CD4-positive, alpha-beta memory T cell (primary cell): ENCODE data around the gene CLEC16A. TPM values are rescaled to one million over a fixed set of nuclear protein-coding genes. Genes with fewer than 3 reads are reported as not detected.

ENCODE experiments used
- CTCF ChIA-PET: fragments of 350-600 bp; sonication (Branson Sonifier 250); formaldehyde crosslinking; loops from one replicate; lab custom pipeline; 2021; ENCODE audit warnings: inconsistent platforms; ENCODE audit not compliant: partially characterized antibody; lab: Charles Lee
- POLR2A ChIA-PET: fragments of 350-600 bp; sonication (Branson Sonifier 250); formaldehyde crosslinking; loops from one replicate; lab custom pipeline; 2021; ENCODE audit not compliant: partially characterized antibody; lab: Charles Lee
- DNase-seq, 5 donors: peaks; one replicate each; pipeline versions ENCODE4 v3.0.0 to v3.0.0-alpha.2; 2020 to 2022; ENCODE audit warnings: mixed read lengths in 1 of 5
- H3K27ac ChIP-seq: one replicate; pipeline ENCODE4 v1.7.0; 2013; ENCODE audit warnings: low read depth, low read length
- H3K27me3 ChIP-seq: 2 replicates; pipeline ENCODE4 v1.7.0; 2013; ENCODE audit warnings: mild to moderate bottlenecking, low read length, moderate library complexity; ENCODE audit not compliant: insufficient read depth
- H3K36me3 ChIP-seq: 2 replicates; pipeline ENCODE4 v1.7.0; 2013; ENCODE audit warnings: mild to moderate bottlenecking, low read length, moderate library complexity; ENCODE audit not compliant: insufficient read depth
- H3K4me1 ChIP-seq: 2 replicates; pipeline ENCODE4 v1.7.0; 2013; ENCODE audit warnings: mild to moderate bottlenecking, low read length, moderate library complexity; ENCODE audit not compliant: insufficient read depth
- H3K4me3 ChIP-seq, 2 donors: one replicate each; pipeline ENCODE4 v1.7.0; 2013; ENCODE audit warnings: low read length in 2 of 2, mild to moderate bottlenecking in 1 of 2
- H3K9me3 ChIP-seq, 2 donors: one replicate each; pipeline ENCODE4 v1.7.0; 2013; ENCODE audit warnings: low read length in 2 of 2, control low read depth in 1 of 2; ENCODE audit not compliant: control insufficient read depth in 1 of 2
- H3K27ac Mint-ChIP-seq, 7 donors: one replicate each; pipeline ENCODE4 v1.8.0; 2020 to 2021; ENCODE audit warnings: mixed read lengths in 7 of 7, mild to moderate bottlenecking in 6 of 7, inconsistent platforms in 3 of 7, moderate library complexity in 3 of 7
- H3K27me3 Mint-ChIP-seq, 2 donors: one replicate each; pipeline ENCODE4 v1.8.0; 2020 to 2021; ENCODE audit warnings: mixed read lengths in 2 of 2
- H3K36me3 Mint-ChIP-seq, 2 donors: one replicate each; pipeline ENCODE4 v1.8.0; 2020 to 2021; ENCODE audit warnings: mixed read lengths in 2 of 2, inconsistent platforms in 1 of 2, mild to moderate bottlenecking in 1 of 2
- H3K4me1 Mint-ChIP-seq, 4 donors: one replicate each; pipeline ENCODE4 v1.8.0; 2020 to 2021; ENCODE audit warnings: mixed read lengths in 4 of 4, mild to moderate bottlenecking in 1 of 4
- H3K4me3 Mint-ChIP-seq, 8 donors: one replicate each; pipeline ENCODE4 v1.8.0; 2020 to 2021; ENCODE audit warnings: mixed read lengths in 8 of 8, mild to moderate bottlenecking in 7 of 8, moderate library complexity in 6 of 8, inconsistent platforms in 3 of 8
- H3K9me3 Mint-ChIP-seq, 8 donors: one replicate each; pipeline ENCODE4 v1.8.0; 2020 to 2021; ENCODE audit warnings: mixed read lengths in 8 of 8, mild to moderate bottlenecking in 5 of 8, inconsistent platforms in 3 of 8, moderate library complexity in 1 of 8
- intact Hi-C: fragments of 100-400 bp; cut with micrococcal nuclease; formaldehyde crosslinking; loops from one replicate; pipeline ENCODE4 v1.15.1; 2023
- polyA plus RNA-seq, 2 donors: library from polyadenylated mRNA; unstranded; fragments of 300-500 nt; fragmentation: Illumina TruSeq; gene quantifications; one replicate each; pipeline ENCODE4 v1.2.3, GENCODE V29; 2021
- total RNA-seq, 2 experiments: library from RNA; stranded (reverse); gene quantifications; one replicate each; pipeline ENCODE4 v1.2.3, GENCODE V29; 2021

CLEC16A gene
- total and polyA plus RNA-seq, 4 experiments from 2014 or later, result 5.2 to 28.4 (median 24.5) TPM

DNA sequence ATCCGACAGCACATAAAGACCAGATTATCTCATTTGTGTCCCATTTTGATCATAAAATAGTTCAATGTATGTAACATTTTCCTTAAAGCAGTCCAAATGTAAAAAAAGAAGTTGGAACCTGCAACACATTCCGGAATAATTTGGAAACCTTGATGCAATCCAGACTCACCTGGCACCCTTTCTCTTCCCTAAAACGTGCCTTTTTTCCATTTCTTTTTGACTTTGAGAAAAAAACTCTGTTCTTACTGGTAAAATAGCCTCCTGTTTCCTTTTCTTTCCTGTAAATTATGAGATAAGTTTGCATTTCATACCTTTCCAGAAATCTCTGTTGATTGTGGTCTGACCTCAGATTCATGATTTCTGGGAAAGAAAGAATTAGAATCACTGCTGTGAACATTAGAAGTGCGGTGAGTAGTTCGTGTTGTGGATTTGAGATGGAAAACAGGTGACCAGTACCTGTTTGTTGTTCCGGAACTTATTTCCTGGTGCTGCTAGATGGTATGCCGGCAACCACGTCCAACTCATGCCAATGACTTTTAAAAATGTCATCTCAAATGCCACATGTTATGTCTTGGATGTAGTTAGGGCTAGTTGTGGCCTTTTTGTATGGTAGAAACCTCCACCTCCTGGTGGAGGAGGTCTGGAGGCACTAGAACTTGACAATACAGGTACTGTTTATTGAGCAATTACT lies 203.5 kb downstream of the CLEC16A start:
- CTCF ChIA-PET, result no interaction called here
- no peak for DNase-seq
- H3K4me1 Mint-ChIP-seq, result no peaks in the 10 kb centered on the region
- Histone ChIP-seq H3K27ac (no peak overlapping the region), H3K4me1 (no peaks in the 10 kb centered on the region), H3K4me3 (no peak overlapping the region), H3K27me3 (no peaks in the 10 kb centered on the region), H3K36me3 (no peaks in the 10 kb centered on the region), H3K9me3 (no peaks in the 10 kb centered on the region)
- no peaks in the 10 kb centered on the region for H3K9me3 Mint-ChIP-seq
- H3K27me3 Mint-ChIP-seq, result no peaks in the 10 kb centered on the region
- peaks cover 6 to 26% of the 10 kb centered on the region in 2 donors for H3K36me3 Mint-ChIP-seq
- H3K4me3 Mint-ChIP-seq, result no peak overlapping the region
- H3K27ac Mint-ChIP-seq, result no peak overlapping the region
- POLR2A ChIA-PET, result no interaction called here
- intact Hi-C loops, result no loop called here

GRCh38 chr16:11149011-11149616 lies 204.8 kb downstream of the CLEC16A start:
- Mint-ChIP-seq H3K4me3 (no peak overlapping the region), H3K36me3 (peaks cover 6 to 26% of the 10 kb centered on the region in 2 donors), H3K4me1 (peaks cover 0 to 2% (median under 1%) of the 10 kb centered on the region in 4 donors), H3K27ac (peak overlapping the region in 1 of 7 donors; percentile 50), H3K27me3 (no peaks in the 10 kb centered on the region), H3K9me3 (no peaks in the 10 kb centered on the region)
- H3K27me3 ChIP-seq, result no peaks in the 10 kb centered on the region
- no peak overlapping the region for H3K27ac ChIP-seq
- ChIA-PET CTCF (no interaction called here), POLR2A (no interaction called here)
- H3K9me3 ChIP-seq, result no peaks in the 10 kb centered on the region
- H3K4me1 ChIP-seq, result no peaks in the 10 kb centered on the region
- no peak overlapping the region for H3K4me3 ChIP-seq
- no peaks in the 10 kb centered on the region for H3K36me3 ChIP-seq
- intact Hi-C loops, result no loop called here
- no peak for DNase-seq

DNA sequence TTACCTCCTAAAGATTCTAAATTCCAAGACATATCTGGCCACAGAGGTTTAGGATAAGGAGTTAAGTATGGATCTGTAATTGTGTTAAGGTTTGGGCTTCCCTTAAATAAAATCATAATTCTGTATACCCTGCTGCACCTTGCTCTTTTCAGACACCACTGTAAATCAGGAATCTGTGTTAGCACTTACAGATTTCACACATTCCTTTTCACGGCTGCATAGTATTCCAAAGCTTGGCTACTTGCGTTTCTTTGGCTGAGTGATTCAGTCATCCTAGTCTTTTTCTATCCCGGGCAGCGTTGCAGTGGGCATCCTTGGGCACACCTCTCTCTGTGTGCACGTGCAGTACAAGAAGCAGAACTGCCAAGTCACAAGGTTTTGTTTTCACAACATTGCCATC lies 205.8 kb downstream of the CLEC16A start:
- intact Hi-C loops, result no loop called here
- peaks cover 0 to 2% (median under 1%) of the 10 kb centered on the region in 4 donors for H3K4me1 Mint-ChIP-seq
- H3K27ac Mint-ChIP-seq, result no peak overlapping the region
- no peak for DNase-seq
- H3K9me3 Mint-ChIP-seq, result no peaks in the 10 kb centered on the region
- H3K27me3 Mint-ChIP-seq, result no peaks in the 10 kb centered on the region
- Histone ChIP-seq H3K27ac (no peak overlapping the region), H3K9me3 (no peaks in the 10 kb centered on the region), H3K4me1 (no peaks in the 10 kb centered on the region), H3K27me3 (no peaks in the 10 kb centered on the region), H3K4me3 (no peak overlapping the region), H3K36me3 (no peaks in the 10 kb centered on the region)
- CTCF ChIA-PET, result no interaction called here
- peaks cover 6 to 26% of the 10 kb centered on the region in 2 donors for H3K36me3 Mint-ChIP-seq
- no peak overlapping the region for H3K4me3 Mint-ChIP-seq
- POLR2A ChIA-PET, result no interaction called here

- Histone ChIP-seq H3K9me3 (no peaks in the 10 kb centered on the region), H3K27me3 (no peaks in the 10 kb centered on the region), H3K4me3 (no peak overlapping the region), H3K27ac (no peak overlapping the region), H3K4me1 (no peaks in the 10 kb centered on the region), H3K36me3 (no peaks in the 10 kb centered on the region)
- no peaks in the 10 kb centered on the region for H3K9me3 Mint-ChIP-seq
- no peak for DNase-seq
- intact Hi-C loops, result no loop called here
- peaks cover 6 to 22% of the 10 kb centered on the region in 2 donors for H3K36me3 Mint-ChIP-seq
- no peaks in the 10 kb centered on the region for H3K27me3 Mint-ChIP-seq
- peaks cover 0 to 3% (median under 1%) of the 10 kb centered on the region in 4 donors for H3K4me1 Mint-ChIP-seq
- H3K27ac Mint-ChIP-seq, result no peak overlapping the region
- ChIA-PET POLR2A (interaction anchor here (0.7 kb wide), 1 partner anchor 9 kb away, joined by 3 read pairs; no protein-coding TSS in a partner anchor), CTCF (no interaction called here)
- no peak overlapping the region for H3K4me3 Mint-ChIP-seq
Observed at GRCh38 chr16:11151156-11151884, 207.0 kb downstream of the CLEC16A start.

DNA sequence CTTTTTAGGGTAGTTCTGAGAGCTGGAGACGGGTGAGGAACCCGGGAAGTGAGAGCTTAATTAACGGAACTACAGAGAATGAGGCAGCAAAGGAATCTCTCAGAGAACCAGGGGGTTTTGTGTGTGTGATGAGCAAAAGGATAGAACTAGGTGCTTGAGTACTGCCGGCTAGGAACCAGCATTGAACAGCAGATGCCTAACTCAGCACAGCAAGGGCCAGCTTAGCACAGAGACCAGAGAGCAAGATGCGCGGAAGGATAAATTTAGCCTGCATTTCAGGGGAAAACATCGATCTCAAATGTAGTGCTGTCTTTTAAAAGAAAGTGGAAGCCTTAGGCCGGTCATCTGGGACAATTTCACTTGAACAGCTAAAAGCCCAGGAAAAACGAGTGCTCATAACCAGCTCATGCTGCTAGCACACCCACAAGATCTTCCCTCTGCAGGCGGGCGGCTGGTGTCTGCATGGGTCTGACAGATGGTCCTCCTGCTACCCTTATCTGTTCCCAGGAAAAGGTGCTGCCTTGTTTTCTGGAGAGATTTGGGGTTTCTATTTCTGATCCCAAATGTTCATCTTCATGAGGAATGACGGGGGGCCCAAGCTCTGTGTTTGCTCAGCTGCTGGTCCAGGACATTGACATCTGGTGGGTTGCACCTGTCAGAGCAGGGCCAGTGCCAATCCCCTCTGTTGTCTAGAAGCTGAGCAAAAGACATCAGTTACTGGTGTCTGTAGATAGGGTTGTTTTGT lies 207.7 kb downstream of the CLEC16A start:
- ChIA-PET POLR2A (interaction anchor here (0.7 kb wide), 1 partner anchor 9 kb away, joined by 3 read pairs; no protein-coding TSS in a partner anchor), CTCF (no interaction called here)
- peaks cover 6 to 22% of the 10 kb centered on the region in 2 donors for H3K36me3 Mint-ChIP-seq
- no peaks in the 10 kb centered on the region for H3K4me1 ChIP-seq
- no peak overlapping the region for H3K4me3 Mint-ChIP-seq
- no peaks in the 10 kb centered on the region for H3K9me3 Mint-ChIP-seq
- no peaks in the 10 kb centered on the region for H3K27me3 Mint-ChIP-seq
- no peak overlapping the region for H3K4me3 ChIP-seq
- no peaks in the 10 kb centered on the region for H3K9me3 ChIP-seq
- H3K27ac Mint-ChIP-seq, result peak overlapping the region in 1 of 7 donors; percentile 65
- H3K36me3 ChIP-seq, result no peaks in the 10 kb centered on the region
- no peak overlapping the region for H3K27ac ChIP-seq
- peaks cover 0 to 3% (median under 1%) of the 10 kb centered on the region in 4 donors for H3K4me1 Mint-ChIP-seq
- intact Hi-C loops, result no loop called here
- H3K27me3 ChIP-seq, result no peaks in the 10 kb centered on the region
- DNase-seq, result no peak

DNA sequence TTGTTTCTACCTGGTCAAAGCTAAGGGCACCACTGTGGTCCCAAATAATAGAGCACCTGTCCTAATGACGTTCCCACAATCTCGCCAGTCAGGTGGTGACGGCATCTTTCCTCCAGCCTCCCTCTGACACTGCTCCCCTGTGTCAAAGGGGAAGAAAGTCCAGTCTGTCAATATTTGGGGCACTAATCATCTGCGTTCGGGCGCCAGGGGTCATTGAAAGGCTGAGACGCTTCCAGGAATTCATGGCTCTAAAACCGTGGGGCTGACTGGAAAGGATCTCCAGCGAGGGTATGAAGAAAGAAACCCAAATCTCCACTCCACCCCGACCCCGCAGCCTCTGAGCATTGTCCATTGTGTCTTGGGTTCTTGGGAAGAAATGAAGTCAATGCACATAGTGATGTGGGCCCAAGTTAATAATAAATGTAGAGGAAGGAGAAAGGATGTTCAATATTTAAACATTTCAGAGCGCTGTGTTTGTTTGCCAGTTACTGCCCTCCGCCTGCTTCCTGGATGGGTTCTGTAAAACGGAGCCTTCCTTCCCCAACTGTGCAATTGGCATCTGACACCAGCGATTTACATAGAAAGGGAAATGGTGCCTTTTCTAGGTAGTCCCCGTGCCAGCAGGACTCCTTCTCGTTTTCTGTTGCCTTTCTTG lies 208.4 kb downstream of the CLEC16A start:
- Mint-ChIP-seq H3K4me3 (no peak overlapping the region), H3K36me3 (peaks cover 6 to 22% of the 10 kb centered on the region in 2 donors), H3K27me3 (no peaks in the 10 kb centered on the region), H3K4me1 (peaks cover 0 to 3% (median 2%) of the 10 kb centered on the region in 4 donors), H3K27ac (peak overlapping the region in 1 of 7 donors; percentile 24), H3K9me3 (no peaks in the 10 kb centered on the region)
- Histone ChIP-seq H3K36me3 (no peaks in the 10 kb centered on the region), H3K27ac (no peak overlapping the region), H3K27me3 (no peaks in the 10 kb centered on the region), H3K9me3 (no peaks in the 10 kb centered on the region), H3K4me3 (no peak overlapping the region), H3K4me1 (no peaks in the 10 kb centered on the region)
- intact Hi-C loops, result no loop called here
- ChIA-PET CTCF (no interaction called here), POLR2A (no interaction called here)
- DNase-seq, result no peak
